ENCODE data around the gene ZNF841.
"Not testable (repeated sequence)": the region's sequence is repeated elsewhere in the genome, so short reads cannot be mapped to it uniquely, and the experiment has no call there.

The ZNF841 gene

GRCh38 chr19:52066258-52066863 is 29.2 kb downstream of the ZNF841 start:
- no peak for DNase-seq (ENCODE audit: low read depth in 2 of 2)

GRCh38 chr19:52065399-52065798 is 30.2 kb downstream of the ZNF841 start:
- DNase-seq (ENCODE audit: low read depth in 2 of 2): no peak

DNA sequence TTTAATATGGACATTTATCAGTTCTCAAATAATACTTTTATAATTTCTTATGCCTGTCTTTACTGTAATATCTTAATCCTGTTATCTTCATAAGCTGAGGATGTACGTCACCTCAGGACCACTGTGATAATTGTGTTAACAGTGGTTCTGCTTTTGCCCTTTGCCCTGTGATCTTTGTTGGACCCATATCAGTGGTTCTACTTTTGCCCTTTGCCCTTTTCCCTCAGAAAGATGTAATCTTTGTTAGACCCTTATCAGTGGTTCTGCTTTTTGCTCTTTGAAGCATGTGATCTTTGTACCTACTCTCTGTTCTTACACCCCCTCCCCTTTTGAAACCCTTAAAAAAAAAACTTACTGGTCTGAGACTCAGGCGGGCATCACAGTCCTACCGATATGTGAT is 39.1 kb downstream of the ZNF841 start:
- not testable (repeated sequence) for DNase-seq (ENCODE audit: low read depth in 2 of 2)

GRCh38 chr19:52051736-52052135 is 43.8 kb downstream of the ZNF841 start:
- DNase-seq (ENCODE audit: low read depth in 2 of 2): not testable (repeated sequence)

- peak; percentile 61 to 68 for DNase-seq (ENCODE audit: low read depth in 2 of 2)
Observed at GRCh38 chr19:52048555-52049501, 46.7 kb downstream of the ZNF841 start, which contains the start of gene ZNF432. Gene ZNF432, minus strand, starts transcription at chr19:52048838. Its CDS starts 1,970 bp downstream, at chr19:52046868.

- no peak for DNase-seq (ENCODE audit: low read depth in 2 of 2)
Observed at GRCh38 chr19:52039169-52039568, 56.4 kb downstream of the ZNF841 start.

DNA sequence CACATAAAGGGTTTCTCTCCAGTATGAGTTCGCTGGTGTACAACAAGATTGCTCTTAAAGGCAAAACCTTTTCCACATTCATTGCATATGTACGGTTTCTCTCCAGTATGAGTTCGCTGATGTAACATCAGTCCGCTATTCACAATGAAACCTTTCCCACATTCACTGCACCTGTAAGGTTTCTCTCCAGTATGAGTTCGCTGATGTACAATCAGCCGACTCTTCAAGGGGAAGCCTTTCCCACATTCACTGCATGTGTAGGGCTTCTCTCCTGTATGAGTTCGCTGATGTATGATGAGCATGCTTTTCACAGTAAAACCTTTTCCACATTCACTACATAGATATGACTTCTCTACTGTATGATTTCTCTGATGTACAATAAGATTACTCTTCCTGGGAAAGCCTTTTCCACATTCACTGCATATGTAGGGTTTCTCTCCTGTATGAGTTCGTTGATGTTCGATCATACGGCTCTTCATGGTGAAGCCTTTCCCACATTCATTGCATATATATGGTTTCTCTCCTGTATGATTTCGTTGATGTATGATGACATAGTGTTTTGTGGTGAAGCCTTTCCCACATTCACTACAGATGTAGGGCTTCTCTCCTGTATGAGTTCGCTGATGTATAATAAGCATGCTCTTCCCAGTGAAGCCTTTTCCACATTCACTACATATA is 61.4 kb downstream of the ZNF841 start:
- no peak for DNase-seq (ENCODE audit: low read depth in 2 of 2)

DNA sequence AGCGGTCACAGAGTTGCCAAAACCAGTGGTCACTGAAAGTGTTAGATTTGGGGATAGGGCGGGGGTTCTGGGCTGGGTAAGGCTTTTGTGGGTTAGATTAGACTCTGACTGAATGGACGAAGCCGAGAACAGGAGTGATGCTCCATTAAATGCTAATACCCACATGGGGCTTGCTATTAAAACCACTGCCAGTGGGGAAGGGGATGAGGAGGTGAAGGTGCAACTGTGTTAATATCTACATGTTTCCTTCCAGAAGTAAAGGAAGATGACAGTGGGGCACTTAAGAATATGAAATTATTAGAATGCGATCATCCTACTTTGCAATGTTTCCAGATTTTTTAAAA is 66.8 kb downstream of the ZNF841 start:
- no peak for DNase-seq (ENCODE audit: low read depth in 2 of 2)

GRCh38 chr19:52028027-52028779 is 67.4 kb downstream of the ZNF841 start, which contains the start of gene ZNF614:
Gene ZNF614, minus strand, starts transcription at chr19:52028379. Its CDS starts 2,634 bp downstream, at chr19:52025745.
- DNase-seq (ENCODE audit: low read depth in 2 of 2): peak; percentile 69 to 71

DNA sequence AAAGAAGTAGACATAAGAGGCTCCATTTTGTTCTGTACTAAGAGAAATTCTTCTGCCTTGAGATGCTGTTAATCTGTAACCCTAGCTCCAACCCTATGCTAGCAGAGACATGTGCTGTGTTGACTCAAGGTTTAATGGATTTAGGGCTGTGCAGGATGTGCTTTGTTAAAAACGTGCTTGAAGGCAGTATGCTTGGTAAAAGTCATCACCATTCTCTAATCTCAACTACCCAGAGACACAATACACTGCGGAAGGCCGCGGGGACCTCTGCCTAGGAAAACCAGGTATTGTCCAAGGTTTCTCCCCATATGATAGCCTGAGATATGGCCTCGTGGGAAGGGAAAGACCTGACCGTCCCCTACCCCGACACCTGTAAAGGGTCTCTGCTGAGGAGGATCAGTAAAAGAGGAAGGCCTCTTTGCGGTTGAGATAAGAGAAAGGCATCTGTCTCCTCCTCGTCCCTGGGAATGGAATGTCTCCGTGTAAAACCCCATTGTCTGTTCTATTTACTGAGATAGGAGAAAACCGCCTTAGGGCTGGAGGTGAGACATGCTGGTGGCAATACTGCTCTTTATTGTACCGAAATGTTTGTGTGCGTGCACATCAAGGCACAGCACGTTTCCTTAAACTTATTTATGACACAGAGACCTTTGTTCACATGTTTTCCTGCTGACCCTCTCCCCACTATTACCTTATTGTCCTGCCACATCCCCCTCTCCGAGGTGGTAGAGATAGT is 69.1 kb downstream of the ZNF841 start:
- not testable (repeated sequence) for DNase-seq (ENCODE audit: low read depth in 2 of 2)

DNA sequence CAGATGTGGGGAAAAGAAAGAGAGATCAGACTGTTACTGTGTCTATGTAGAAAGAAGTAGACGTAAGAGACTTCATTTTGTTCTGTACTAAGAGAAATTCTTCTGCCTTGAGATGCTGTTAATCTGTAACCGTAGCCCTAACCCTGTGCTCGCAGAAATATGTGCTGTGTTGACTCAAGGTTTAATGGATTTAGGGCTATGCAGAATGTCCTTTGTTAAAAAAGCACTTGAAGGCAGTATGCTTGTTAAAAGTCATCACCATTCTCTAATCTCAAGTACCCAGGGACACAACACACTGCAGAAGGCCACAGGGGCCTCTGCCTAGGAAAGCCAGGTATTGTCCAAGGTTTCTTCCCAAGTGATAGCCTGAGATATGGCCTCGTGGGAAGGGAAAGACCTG is 71.1 kb downstream of the ZNF841 start:
- DNase-seq (ENCODE audit: low read depth in 2 of 2): not testable (repeated sequence)

GRCh38 chr19:52022193-52022592 is 73.4 kb downstream of the ZNF841 start:
- no peak for DNase-seq (ENCODE audit: low read depth in 2 of 2)

GRCh38 chr19:52020506-52020905 is 75.1 kb downstream of the ZNF841 start:
- DNase-seq (ENCODE audit: low read depth in 2 of 2): no peak
